HEK293T (cell line): ENCODE results near the gene MSMO1.

Experiments used
- CTBP1 ChIP-seq: fragments of 450-650 bp; IDR thresholded peaks from 2 replicates; pipeline ENCODE4 v1.6.1; 2016; ENCODE audit warnings: borderline replicate concordance
- ELF4 ChIP-seq: fragments of 450-650 bp; IDR thresholded peaks from 2 replicates; pipeline ENCODE4 v1.6.1; 2017; ENCODE audit warnings: antibody characterized with exemption
- FOXM1 ChIP-seq: fragments of 450-650 bp; IDR thresholded peaks from 2 replicates; pipeline ENCODE4 v1.6.1; 2017; ENCODE audit warnings: mild to moderate bottlenecking, borderline replicate concordance
- HDGF ChIP-seq: fragments of 450-650 bp; IDR thresholded peaks from 2 replicates; pipeline ENCODE4 v1.6.1; 2017; ENCODE audit warnings: antibody characterized with exemption, borderline replicate concordance
- NFRKB ChIP-seq: fragments of 450-650 bp; IDR thresholded peaks from 2 replicates; pipeline ENCODE4 v1.6.1; 2016; ENCODE audit warnings: mild to moderate bottlenecking, moderate library complexity
- SUZ12 ChIP-seq: fragments of 450-650 bp; IDR thresholded peaks from 2 replicates; pipeline ENCODE4 v1.6.1; 2016; ENCODE audit warnings: mild to moderate bottlenecking
- TF ChIP-seq, protein P1 (sequence below): fragments of 450-650 bp; IDR thresholded peaks from 2 replicates; pipeline ENCODE4 v1.6.1; 2016

GRCh38 chr4:165361810-165362209 lies 34.3 kb downstream of the MSMO1 start:
- TF ChIP-seq FOXM1 = no peak
- no peak for TF ChIP-seq CTBP1
- no peak for TF ChIP-seq NFRKB
- no peak for TF ChIP-seq HDGF
- no peak for TF ChIP-seq SUZ12
- TF ChIP-seq ELF4 = no peak
- TF ChIP-seq, protein P1, sequence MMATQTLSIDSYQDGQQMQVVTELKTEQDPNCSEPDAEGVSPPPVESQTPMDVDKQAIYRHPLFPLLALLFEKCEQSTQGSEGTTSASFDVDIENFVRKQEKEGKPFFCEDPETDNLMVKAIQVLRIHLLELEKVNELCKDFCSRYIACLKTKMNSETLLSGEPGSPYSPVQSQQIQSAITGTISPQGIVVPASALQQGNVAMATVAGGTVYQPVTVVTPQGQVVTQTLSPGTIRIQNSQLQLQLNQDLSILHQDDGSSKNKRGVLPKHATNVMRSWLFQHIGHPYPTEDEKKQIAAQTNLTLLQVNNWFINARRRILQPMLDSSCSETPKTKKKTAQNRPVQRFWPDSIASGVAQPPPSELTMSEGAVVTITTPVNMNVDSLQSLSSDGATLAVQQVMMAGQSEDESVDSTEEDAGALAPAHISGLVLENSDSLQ = no peak
